ENCODE data around the gene SCAMP1.
"Not testable (repeated sequence)": the region's sequence is repeated elsewhere in the genome, so short reads cannot be mapped to it uniquely, and the experiment has no call there.

The SCAMP1 gene

DNA sequence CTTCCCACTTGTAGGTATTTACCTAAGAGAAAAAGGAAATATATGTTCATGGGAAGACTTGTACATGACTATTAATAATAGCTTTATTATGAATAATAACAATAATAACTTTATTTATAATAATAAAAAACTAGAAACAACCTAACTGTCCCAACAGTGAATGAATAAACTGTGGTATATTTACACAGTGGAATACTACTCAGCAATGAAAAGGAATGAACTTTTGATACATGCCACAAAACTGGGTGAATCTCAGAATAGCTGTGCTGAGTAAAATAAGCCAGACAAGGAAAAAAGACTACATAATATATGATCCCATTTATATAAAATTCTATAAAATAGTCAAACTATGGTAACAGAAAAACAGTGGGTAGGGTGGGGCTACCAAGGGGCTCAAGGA, 88.7 kb downstream of the SCAMP1 start:
- peaks cover 5% of the 10 kb centered on the region; the same call in 1 of the 2 replicates for H3K36me3 ChIP-seq
- DNase-seq: no peak
- no peaks in the 10 kb centered on the region for H3K27me3 ChIP-seq
- no peaks in the 10 kb centered on the region for H3K9me3 ChIP-seq
- H3K4me3 ChIP-seq (ENCODE audit: low read depth, low read length): no peak overlapping the region
- TF ChIP-seq CTCF (IDR thresholded peaks at IDR 0.05; ENCODE audit: low read depth, low read length): no peak
- H3K4me1 ChIP-seq: no peaks in the 10 kb centered on the region

- not testable (repeated sequence) for H3K4me3 ChIP-seq (ENCODE audit: low read depth, low read length); H3K4me1 ChIP-seq; H3K36me3 ChIP-seq; H3K9me3 ChIP-seq; DNase-seq; H3K27me3 ChIP-seq
These were observed 97.1 kb downstream of the SCAMP1 start for GRCh38 chr5:78457507-78457906.

DNA sequence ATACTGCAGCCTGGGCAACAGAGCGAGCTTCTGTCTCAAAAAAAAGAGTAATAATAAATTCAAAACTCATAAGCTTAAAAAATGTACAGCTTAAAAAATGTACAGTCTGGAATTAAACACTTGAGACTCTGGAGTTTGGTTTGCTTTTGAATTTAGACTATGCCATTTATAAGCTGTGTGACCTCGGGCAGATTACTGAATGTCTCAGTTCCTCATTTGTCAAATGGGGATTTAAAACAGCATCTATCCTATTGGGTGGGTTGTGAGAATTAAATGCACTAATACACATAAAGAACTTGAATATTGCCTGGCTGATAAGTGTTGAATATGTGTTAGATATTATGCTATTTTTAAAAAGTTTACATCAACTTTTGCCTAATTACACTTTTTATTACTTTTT, 98.4 kb downstream of the SCAMP1 start:
- Histone ChIP-seq H3K9me3 (no peaks in the 10 kb centered on the region), H3K4me1 (no peaks in the 10 kb centered on the region), H3K27me3 (no peaks in the 10 kb centered on the region), H3K4me3 (ENCODE audit: low read depth, low read length) (no peak overlapping the region), H3K36me3 (peaks cover 6% of the 10 kb centered on the region; the same call in 1 of the 2 replicates)
- DNase-seq: no peak
- no peak for TF ChIP-seq CTCF (IDR thresholded peaks at IDR 0.05; ENCODE audit: low read depth, low read length)

- no peak for DNase-seq
- no peak for TF ChIP-seq CTCF (IDR thresholded peaks at IDR 0.05; ENCODE audit: low read depth, low read length)
- H3K4me3 ChIP-seq (ENCODE audit: low read depth, low read length): no peak overlapping the region
These were observed 106.7 kb downstream of the SCAMP1 start for GRCh38 chr5:78467140-78467539.

DNA sequence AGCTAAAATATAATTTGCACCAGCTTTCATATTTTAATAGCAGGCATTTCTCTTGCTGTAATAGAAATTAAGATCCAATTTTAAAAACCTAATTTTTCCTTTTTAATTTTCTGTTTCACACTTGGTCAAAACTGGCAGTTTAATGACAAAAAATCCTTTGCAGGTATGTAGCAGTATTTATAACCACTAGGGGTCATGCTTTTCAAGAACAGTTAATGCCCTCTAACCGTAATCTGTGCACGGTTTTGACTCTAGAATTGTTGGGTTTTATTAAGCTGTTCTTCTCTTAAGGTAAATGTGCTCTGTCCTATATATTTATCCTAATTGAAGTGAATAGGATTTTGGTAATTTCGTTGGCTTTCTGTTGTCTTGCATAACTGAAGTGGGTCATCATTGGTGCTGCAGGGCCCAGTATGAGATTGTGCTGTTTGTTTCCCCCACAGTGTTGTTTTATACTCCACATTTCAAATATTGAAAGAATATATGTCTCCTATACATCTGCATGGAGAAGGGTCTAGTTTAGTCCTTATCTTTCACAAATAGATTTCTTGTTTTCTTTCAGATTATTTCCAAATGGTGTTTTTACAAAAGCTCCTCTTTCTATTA, 107.4 kb downstream of the SCAMP1 start:
- no peak overlapping the region for H3K4me3 ChIP-seq (ENCODE audit: low read depth, low read length)
- peak; percentile 81 for TF ChIP-seq CTCF (IDR thresholded peaks at IDR 0.05; ENCODE audit: low read depth, low read length)
- no peak for DNase-seq
- H3K27me3 ChIP-seq: no peaks in the 10 kb centered on the region
- H3K4me1 ChIP-seq: no peaks in the 10 kb centered on the region; the same call in 1 of the 2 replicates
- peaks cover 5% of the 10 kb centered on the region for H3K36me3 ChIP-seq
- H3K9me3 ChIP-seq: no peaks in the 10 kb centered on the region

More at GRCh38 chr5:78467140-78467539, 106.7 kb downstream of the SCAMP1 start:
- H3K9me3 ChIP-seq: no peaks in the 10 kb centered on the region
- no peaks in the 10 kb centered on the region for H3K27me3 ChIP-seq
- no peaks in the 10 kb centered on the region; the same call in 1 of the 2 replicates for H3K4me1 ChIP-seq
- H3K36me3 ChIP-seq: peaks cover 5% of the 10 kb centered on the region

GRCh38 chr5:78471896-78472295, 111.5 kb downstream of the SCAMP1 start:
- no peak for TF ChIP-seq CTCF (IDR thresholded peaks at IDR 0.05; ENCODE audit: low read depth, low read length)
- H3K9me3 ChIP-seq: no peaks in the 10 kb centered on the region
- H3K27me3 ChIP-seq: no peaks in the 10 kb centered on the region
- DNase-seq: no peak
- no peak overlapping the region for H3K4me3 ChIP-seq (ENCODE audit: low read depth, low read length)
- no peaks in the 10 kb centered on the region for H3K36me3 ChIP-seq
- H3K4me1 ChIP-seq: peaks cover 6% of the 10 kb centered on the region; the same call in 1 of the 2 replicates

Measured in BE2C (cell line).